HG03064 (cell line): ENCODE results near the gene PCP2.

Experiments used
- ATAC-seq: cut with Tn5 transposase; IDR thresholded peaks from one replicate; pipeline ENCODE4 v1.9.1; 2021; ENCODE audit warnings: low read depth; ENCODE audit not compliant: unreplicated experiment

The PCP2 gene

DNA sequence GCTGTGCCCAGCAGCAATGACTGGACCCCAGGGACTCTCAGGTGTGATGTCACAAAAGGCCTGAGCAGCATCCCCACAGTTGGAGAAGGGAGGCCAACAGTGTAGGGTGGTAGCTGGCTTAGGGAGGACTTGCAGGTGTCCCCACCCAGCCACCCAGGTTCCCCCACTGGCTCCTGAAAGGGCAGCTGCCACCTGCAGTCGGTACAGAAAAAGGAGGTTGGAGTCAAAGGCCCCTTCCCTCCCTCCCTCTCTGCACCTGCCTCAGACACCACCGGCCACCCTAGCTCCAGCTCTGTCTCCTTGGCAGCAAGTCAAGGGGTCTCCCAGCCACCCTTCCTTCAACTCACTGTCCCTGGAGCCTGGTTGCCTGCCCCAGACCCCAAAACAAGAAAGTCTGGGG is at the start of gene PCP2:
Gene PCP2, minus strand, starts transcription at position 22 of the 400 bp plus-strand sequence. CDS start 262 bp downstream, outside the sequence.
- no peak for ATAC-seq

DNA sequence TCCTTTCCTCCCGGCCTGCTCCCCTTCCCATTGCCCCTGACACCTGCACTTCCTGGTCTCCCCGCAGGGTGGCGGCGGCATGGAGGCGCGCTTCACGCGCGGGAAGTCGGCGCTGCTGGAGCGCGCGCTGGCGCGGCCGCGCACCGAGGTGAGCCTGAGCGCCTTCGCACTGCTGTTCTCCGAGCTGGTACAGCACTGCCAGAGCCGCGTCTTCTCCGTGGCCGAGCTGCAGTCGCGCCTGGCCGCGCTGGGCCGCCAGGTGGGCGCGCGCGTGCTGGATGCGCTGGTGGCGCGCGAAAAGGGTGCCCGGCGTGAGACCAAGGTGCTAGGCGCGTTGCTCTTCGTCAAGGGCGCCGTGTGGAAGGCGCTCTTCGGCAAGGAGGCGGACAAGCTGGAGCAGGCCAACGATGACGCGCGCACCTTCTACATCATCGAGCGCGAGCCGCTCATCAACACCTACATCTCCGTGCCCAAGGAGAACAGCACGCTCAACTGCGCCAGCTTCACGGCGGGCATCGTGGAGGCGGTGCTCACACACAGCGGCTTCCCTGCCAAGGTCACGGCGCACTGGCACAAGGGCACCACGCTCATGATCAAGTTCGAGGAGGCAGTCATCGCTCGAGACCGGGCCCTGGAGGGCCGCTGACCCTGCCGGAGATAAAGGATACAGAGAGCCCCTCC is 48.8 kb upstream of the PCP2 start:
- no peak for ATAC-seq

DNA sequence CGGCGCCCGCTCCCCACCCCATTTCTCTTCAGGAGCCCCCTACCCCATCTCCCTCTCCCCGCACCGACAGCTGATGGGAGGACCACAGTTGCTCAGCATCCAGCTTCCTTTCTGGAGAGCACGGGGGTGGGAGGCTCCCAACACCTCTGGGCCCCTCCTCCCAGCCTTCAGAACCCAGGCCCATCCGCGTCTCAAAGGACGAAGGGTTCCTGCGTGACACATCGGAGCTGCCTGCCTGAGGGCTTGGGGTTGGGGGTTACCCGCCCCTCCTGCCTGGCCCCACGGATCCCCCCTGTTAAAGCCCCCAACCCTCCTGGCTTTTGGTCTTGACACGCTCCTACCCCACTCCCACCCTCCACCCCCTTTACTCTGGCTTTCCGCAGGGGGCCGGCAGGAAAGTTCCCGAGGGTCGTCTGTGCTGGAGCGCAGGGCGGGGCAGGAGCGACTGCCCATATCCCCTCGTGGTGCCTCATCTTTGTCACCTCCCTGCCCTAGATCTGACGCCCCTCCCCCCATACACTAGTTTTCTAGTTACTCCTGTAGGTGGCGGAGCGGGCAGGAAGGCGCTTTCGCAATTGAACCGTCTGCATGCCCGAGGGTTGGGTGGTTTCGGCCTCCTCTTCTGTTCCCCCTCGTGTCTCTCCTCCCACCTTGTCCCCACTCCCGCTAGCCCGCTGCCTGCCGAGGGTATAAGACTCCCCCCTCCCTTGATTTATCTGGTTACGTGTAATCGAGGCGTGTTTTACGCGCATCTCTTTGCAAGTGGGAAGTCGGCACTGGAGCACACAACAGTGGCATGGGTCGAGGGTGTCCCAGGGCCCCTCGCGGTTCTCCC is 48.0 kb upstream of the PCP2 start:
- ATAC-seq: no peak

DNA sequence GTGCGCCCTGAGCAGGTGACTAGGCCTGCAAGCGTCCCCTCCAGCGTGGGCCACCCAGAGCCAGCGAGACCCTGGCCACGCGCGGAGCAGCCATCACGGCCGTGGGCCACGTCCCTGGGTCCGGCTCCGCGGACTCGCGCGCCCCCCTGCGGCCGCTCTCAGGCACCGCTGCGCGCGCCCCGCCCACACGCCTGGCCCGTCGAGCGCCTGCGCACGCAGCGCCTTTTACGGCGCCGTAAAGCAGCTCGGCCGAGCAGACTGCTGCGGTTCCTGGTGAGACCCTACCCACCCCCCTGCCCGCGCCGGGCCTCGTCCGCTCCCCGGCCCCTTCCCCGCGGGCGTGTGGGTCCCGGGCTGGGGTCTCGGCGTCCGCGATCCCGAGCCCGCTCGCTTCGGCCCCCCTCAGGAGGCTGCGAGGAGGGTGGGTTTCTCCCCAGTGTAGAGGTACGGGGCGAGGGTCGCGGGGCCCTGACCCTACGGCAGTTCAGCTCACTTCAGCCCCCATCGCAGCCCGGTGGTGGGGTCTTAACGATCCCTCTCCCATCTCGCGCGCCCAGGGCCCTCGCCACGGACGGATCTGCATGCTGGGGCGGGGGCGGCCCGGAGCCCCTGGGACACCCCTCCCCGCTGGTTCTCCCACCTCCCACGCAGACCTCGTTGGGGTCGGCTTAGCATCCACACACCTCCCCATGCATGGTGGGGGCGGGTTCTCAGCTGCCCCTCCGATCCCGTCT is 47.3 kb upstream of the PCP2 start, which contains the start of gene TRAPPC5:
Gene TRAPPC5, plus strand, starts transcription at position 228 of the 734 bp plus-strand sequence. CDS start 1,421 bp downstream, outside the sequence.
- ATAC-seq: no peak

DNA sequence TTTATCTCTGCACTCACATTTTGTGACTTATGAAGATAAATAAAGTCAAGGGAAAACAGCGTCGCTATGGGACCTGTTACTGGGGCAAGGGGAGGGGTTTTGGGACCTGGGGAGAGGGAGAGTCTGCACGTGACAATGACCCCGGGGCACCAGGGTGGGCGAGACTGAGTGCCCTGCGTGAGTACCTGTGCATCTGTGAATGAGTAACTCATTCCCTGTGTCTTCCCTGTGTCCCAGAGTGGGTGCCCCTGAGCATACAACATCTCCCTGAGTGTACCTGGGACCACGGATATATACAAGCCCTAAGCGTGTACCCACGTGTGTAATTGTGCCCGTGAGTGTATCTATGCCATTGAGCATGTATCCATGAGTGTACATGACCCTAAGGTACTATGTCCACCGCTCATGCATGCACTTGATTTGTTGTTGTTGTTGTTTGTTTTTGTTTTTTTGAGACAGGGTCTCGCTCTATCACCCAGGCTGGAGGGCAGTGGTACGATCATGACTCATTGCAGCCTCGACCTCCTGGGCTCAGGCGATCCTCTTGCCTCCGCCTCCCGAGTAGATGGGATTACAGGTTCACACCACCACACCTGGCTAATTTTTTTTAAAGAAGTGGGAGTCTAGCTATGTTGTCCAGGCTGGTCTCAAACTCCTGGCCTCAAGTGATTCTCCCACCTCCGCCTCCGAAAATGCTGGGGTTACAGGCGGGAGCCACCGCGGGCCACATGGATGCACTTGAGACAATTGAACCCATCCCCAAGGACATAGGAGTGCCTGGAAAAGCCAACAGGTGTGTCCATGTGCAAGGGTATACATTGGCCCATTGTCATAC is 46.5 kb upstream of the PCP2 start:
- no peak for ATAC-seq

DNA sequence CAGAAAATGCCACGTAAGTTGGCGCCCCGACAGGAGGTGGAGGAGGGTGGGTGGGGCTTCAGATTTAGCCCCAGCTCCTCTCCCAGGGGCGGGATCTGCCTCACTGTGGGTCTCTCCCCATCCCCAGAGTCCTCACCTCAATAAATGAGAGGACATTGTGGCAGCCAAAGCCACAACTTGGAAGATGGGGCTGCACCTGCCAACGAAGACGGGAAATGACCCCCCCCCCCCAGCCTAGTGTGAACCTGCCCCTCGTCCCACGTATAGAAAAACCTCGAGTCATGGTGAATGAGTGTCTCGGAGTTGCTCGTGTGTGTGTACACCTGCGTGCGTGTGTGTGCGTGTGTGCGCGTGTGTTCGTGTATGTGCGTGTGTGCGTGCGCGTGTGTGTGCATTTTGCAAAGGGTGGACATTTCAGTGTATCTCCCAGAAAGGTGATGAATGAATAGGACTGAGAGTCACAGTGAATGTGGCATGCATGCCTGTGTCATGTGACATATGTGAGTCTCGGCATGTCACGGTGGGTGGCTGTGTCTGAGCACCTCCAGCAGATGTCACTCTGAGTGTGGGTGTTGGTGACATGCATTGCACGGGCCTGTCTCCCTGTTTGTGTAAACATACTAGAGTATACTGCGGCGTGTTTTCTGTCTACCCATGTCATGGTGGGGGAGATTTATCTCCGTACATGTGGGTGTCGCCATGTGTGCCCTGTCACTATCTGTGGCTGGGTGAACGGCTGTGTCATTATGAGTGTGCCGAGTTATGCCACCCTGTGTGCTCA is 45.6 kb upstream of the PCP2 start:
- no peak for ATAC-seq

DNA sequence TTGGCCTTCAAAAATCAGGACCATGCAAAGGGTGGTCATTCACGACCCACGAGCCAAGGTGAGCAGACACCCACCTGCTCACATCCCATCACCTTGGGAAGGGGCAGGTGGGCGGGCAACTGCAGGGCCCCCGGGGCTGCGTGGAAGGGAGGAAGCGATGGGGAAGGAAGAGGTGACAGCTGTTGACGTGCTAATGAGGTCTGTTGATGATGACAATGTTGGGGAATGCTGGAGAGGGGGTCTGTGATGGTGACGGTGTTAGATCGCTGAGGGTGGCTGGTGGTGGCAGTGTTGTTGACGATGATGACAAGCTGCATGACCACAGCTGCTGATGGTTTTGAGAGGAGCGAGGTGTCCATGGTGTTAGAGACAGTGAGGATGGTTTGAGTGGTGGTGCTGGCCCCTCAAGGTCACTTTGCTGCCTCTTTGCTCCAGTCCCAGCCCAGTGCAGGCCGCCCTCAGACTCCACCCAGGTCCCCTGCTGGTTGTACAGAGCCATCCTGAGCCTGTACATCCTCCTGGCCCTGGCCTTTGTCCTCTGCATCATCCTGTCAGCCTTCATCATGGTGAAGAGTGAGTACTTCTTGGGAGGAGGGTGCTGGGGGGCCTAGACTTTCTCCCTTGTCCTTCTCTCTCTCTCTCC is 44.3 kb upstream of the PCP2 start:
- ATAC-seq: no peak

DNA sequence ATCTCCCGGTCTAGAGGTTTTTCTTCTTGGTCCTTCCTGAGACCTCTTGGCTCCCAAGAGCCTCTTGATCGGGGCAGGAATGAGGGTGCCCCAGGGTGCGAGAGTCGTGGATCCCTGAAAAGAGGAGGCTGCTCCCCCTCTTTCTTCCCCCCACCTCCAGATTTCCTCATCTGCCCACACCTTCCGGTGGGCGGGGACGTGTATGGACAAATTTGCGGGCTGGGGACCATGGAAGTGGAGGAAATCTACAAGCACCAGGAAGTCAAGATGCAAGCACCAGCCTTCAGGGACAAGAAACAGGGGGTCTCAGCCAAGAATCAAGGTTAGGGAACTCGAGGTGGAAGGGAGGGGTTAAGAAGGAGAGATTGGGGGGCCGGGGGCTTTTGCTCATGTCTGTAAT is 43.3 kb upstream of the PCP2 start, which contains the start of gene MCEMP1:
Gene MCEMP1, plus strand, starts transcription at position 237 of the 400 bp plus-strand sequence. Its CDS starts 31 bp downstream, at position 268.
- no peak for ATAC-seq

DNA sequence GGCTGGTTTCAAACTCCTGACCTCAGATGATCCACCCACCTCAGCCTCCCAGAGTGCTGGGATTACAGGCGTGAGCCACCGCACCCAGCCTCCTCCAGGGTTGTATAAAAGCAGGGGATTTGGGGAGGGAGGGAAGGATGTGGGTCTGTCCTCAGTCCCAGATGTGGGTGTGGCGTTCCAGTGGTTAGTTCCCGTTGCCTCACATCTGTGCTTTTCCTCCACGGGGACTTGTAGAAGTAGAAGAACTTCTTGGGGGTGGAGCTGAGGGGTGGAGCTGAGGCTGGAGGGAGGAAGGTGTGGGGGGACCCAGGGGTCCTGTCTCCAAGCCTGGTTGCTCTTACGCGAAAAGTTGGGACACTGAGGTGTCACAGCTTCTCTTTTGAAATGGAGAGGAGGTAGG is 42.9 kb upstream of the PCP2 start:
- ATAC-seq: no peak

DNA sequence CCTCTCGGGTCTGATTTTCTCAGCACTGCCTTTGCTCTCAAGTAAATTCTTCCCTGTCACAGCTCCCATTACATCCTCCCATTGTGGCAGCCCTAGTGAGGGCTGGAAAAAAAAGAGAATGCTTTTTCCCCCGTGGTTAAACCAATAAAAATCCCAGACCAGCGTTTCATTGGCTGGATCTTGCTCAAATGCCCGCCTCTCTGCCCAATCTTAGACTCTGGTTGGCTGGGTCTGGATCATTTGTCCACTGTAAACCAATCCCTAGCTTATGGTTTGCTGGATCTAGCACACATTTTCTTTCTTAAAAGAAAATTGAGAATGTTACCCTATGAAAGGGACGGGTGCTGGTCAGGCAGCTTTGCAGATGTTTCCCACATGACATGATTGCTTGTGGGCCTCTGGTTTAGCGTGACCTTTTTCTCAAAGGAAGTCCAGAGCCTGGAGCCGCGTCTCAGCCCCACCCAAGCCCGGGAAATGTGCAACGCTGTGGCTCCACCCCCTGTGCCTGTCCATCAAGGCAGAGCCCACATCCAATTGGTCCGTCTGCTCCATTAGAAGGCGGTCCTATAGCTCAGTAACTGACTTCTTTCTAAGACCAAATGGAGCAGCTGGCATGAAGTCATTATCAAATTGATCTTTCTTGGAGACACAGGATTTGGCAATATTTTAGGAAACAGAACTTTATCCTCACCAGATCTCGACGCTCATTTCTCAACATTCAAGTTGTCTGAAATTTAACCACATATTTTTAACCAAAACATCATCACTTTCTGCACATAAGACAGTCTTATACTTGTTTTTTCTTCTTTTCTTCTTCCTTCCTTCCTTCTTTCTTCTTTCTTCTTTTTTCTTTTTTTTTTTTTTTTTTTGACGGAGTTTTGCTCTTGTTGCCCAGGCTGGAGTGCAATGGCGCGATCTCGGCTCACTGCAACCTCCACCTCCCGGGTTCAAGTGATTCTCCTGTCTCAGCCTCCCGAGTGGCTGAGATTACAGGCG is 40.8 kb upstream of the PCP2 start:
- no peak for ATAC-seq

DNA sequence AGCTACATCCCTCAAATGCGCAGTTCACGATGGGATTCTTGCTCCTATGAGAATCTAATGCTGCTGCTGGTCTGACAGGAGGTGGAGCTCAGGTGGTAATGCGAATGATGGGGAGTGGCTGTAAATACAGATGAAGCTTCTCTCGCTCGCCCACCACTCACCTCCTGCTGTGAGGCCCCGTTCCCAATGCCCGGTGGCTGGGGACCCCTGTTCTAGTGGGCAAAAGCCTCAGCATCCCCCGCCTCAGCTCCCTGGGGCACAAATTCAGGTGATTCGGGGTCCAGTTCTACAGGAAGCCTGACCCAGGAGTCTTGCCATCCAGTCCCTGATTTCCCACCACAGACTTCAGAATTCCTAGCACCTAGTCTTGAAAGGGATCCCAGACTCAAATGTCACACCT is 39.0 kb upstream of the PCP2 start:
- ATAC-seq: no peak

DNA sequence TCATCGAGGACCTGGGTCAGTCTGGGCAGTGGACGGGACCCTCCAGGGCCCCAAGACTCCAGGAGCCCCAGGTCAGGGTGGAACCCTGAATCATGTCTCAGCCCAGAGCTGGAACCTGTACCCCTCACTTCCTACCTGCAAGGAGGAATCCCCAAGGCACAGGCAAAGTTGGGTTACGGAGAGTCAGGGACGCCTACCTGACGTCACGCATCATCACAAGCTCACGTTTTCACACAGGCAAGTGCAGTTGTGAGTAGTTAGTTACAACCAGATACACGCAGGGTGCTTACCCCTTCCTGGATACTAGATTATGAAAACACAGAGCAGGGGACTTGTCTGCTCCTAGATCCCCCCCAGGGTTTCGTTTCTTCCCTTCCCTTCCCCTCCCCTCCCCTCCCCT is 37.3 kb upstream of the PCP2 start:
- no peak for ATAC-seq

DNA sequence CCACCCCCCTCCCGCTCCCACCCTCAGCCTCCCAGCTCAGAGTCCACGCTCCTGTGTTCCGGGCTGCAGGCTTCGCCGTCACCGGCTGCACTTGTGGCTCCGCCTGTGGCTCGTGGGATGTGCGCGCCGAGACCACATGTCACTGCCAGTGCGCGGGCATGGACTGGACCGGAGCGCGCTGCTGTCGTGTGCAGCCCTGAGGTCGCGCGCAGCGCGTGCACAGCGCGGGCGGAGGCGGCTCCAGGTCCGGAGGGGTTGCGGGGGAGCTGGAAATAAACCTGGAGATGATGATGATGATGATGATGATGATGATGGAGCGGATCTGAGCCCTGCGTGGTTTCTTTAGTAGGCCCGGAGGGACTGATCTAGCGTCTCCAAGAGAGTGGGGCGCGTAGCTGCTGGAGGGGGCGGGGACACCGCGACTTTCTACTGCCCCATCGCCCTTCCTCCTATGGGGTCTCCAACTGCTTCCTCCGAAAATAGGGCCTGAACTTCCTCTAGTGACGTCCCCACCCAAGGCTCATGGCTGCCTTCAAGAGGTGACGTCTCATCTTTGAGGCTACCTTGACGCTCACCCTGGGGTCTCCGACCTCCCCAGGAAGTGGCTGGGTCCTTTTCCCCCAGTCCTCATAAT is 36.7 kb upstream of the PCP2 start:
- no peak for ATAC-seq

DNA sequence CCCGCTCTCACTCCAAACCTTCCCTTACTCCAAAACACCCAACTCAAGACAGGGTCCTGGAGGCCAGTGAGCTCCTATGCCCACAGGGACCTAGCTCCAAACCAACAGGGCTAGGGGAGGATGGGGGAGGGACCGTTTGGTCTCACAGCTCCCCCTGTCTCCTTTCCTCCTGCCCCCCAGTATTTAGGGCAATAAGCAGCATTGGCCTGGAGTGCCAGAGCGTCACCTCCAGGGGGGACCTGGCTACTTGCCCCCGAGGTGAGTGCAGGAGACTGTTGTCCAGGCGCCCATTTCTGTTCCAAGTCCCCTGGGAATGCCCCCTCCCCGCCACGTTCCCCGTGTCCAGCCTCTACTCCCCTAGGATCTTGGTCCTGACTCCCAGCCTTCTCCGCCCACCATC is 36.1 kb upstream of the PCP2 start:
- no peak for ATAC-seq

DNA sequence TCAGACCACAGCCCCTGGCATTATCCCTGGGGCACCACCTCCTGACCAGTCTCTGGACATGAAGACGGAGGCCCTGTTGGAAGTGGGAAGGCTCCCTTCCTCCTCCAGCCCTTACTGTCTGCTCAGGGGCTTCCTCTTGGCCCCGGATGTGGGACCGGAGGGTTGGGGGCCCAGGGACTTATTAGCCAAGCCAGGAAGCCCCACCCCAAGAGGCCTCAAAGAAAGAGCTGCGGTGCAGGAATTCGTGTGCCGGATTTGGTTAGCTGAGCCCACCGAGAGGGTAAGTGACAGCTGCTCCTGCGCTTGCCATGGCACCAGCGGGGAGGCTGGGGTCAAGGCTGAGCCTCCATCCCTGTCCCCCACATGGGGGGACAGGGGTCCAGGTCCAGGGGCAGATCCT is 35.3 kb upstream of the PCP2 start, which contains the start of gene RETN:
Gene RETN, plus strand, starts transcription at position 208 of the 400 bp plus-strand sequence. CDS start 278 bp downstream, outside the sequence.
- ATAC-seq: no peak

DNA sequence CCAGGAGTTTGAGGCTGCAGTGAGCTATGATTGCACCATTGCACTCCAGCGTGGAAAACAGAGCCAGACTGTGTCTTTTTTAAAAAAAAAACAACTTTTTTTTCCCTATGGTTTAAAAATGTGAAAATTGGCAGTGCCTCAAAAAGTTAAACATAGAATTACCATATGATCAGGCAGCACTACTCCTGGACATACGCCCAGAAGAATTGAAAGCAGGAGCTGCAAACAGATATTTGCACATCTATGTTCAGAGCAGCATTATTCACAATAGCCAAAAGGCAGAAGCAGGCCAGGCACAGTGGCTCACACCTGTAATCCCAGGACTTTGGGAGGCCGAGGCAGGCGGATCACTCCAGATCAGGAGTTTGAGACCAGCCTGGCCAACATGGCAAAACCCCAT is 31.6 kb upstream of the PCP2 start:
- ATAC-seq: no peak

DNA sequence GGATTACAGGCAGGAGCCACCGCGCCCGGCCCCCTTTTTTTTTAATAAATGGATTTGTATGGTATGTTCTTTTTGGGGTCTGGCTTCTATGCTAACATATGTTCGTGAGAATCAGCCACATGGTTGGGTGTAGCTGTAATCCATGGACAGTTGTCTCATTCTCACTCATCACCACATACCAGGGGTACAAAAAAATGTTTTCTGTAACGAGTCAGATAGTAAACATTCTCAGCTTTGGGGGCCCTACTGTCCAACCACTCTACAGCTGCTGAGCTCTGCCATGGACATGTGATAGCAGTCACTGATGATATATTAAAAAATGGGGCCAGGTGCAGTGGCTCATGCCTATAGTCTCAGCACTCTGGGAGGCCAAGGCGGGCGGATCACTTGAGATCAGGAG is 30.2 kb upstream of the PCP2 start:
- ATAC-seq: no peak
